Measurements from ENCODE around the gene TPPP3.

Gene TPPP3

DNA sequence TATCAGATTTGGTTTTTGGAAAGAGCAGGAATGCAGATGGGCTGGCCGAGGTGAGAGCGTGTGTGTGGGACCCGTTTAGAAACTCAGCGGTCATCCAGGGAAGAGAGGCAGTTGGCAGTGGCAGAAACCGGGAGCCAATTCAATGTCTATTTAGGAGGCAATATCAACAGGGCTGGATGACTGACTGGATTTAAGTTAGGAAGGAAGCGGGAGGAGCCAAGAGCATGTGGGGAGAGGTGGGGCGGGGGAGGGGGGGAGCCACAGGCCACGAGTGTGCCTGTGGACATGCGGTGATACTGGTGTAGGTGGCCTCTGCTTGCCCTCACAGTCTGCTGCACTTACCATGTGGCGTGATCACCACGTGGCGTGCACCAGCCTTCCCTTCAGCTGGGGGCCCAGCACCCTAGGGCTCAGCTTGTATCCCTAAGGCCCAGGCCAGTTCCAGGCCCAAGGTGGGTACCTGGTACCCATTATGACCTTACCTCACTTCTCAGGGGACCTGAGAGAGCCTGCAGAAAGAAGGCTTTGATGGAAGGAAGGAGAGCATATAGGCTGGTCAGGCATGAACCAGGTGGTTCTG is 10.8 kb upstream of the TPPP3 start:
- DNase-seq: no peak

- no peak for DNase-seq
Observed at GRCh38 chr16:67400901-67401300, 7.6 kb upstream of the TPPP3 start.

DNA sequence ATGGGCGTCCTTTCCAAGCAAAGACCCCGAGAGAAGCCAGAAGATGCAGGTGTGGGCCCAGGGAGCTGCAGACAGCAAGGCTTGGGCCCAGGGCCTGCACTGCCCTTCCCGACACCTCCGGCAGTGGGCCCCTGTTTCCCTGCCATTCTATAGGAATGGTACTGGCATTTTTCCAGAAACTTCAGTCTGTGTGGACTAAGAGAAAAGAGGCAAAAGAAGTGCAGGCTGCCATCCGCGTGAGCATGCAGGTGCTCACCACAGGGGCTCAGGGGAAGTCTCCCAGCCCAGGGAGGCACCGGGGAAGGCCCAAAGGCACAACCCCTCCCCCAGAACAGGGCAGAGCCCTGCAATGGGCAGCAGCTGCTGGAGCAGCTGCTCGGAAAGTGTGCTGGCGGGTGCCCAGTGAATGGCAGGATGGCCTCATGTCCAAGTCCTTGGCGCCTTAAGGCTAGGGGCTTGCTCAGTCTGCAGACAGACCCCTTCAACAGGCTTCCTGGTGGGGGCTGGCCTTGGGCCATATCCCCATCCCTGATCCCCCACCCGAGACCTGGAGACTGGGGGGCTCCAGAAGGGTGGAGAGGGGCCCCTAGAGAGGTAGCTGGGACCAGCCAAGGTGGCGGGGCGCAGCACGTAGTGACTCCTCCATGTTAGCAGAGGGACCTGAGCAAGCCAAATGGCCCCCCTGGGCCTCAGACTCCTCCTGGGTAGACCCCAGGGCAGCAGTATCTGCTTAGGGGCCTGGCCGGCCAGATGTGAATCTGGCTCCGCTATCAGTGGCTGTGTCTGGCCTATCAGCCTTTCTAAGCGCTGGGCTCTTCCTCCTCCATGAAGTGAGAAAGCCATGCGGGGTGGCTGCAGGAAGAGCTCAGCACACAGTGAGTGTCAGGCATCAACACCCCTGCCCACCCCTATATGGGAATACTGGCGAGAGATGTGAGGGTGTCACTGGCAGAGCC is 6.7 kb upstream of the TPPP3 start:
- peak; percentile 70 for DNase-seq

GRCh38 chr16:67399218-67399733 is 6.0 kb upstream of the TPPP3 start:
- peak; percentile 73 for DNase-seq

DNA sequence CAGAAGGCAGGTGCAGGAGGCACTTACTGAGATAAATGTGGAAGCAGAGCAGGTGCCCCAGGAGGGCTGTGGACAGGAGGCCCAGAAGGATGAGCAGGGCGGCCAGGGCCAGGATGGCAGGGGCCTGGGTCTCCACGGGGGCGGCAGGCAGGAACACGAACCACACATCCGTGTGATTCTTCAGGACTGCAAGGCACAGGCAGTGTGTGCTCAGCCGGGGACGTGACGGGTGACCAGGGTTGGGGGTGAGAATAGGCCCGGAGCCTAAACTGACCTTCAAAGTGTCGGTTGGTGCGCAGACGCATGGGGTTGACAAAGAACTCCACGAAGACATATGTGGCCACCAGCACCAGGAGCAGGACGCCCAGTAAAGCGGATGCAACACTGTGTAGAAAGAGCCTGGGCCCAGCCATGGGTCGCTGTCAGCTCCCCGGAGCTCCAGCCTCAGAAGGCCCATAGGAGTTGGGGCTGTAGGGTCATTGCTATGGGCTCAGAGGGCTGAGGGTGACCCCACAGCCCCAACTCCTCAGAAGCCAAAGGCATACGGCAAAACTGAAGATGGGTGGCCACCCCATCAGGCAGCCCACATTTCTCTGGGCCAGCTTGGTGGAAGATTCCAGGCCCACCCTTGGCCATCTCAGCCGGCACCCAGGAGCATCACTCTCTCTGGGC is 5.4 kb upstream of the TPPP3 start:
- no peak for DNase-seq

- DNase-seq: no peak
Observed at GRCh38 chr16:67397812-67398545, 4.7 kb upstream of the TPPP3 start.

GRCh38 chr16:67397036-67397801 is 3.9 kb upstream of the TPPP3 start:
- peak; percentile 57 for DNase-seq

- peak; percentile 92 for DNase-seq
Observed at GRCh38 chr16:67396159-67397035, 3.1 kb upstream of the TPPP3 start.

DNA sequence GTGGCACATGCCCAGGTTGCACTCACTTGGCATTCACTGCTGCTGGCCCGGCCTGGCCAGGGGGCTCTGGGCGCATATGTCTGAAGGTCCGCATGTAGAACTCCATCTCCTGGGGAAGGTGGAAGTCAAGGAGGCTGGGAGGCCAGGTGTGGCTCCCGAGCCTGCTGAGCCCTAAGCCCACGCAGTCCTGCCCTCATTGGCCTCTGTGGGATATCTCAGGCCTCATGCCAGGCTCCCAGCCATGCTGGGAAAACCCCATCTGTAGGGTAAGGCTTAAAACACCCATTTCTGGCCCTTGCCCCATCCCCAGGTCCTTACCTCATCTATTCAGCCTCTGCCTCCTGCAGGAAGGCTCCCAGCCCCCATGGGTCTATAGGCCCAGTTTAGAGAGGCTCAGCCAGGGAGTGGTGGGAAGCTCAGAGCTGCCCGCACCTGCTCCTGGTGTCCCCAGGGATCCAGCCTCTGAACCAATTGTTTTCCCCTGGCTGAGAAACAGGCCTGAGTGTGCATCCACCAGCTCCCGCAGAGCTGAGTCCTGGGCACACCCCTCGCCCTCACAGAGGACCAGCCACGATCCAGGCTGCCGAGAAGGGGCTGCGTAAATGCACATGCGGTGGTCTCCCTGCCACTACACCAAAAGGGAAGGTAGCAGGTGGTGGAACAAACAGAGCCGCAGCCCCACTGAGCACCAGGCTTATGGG is 2.3 kb upstream of the TPPP3 start:
- no peak for DNase-seq

GRCh38 chr16:67395105-67395457 is 1.8 kb upstream of the TPPP3 start:
- no peak for DNase-seq

- DNase-seq: no peak
Observed at GRCh38 chr16:67394155-67395104, 1.1 kb upstream of the TPPP3 start.

- no peak for DNase-seq
Observed at GRCh38 chr16:67393788-67394154, 473 bp upstream of the TPPP3 start.

DNA sequence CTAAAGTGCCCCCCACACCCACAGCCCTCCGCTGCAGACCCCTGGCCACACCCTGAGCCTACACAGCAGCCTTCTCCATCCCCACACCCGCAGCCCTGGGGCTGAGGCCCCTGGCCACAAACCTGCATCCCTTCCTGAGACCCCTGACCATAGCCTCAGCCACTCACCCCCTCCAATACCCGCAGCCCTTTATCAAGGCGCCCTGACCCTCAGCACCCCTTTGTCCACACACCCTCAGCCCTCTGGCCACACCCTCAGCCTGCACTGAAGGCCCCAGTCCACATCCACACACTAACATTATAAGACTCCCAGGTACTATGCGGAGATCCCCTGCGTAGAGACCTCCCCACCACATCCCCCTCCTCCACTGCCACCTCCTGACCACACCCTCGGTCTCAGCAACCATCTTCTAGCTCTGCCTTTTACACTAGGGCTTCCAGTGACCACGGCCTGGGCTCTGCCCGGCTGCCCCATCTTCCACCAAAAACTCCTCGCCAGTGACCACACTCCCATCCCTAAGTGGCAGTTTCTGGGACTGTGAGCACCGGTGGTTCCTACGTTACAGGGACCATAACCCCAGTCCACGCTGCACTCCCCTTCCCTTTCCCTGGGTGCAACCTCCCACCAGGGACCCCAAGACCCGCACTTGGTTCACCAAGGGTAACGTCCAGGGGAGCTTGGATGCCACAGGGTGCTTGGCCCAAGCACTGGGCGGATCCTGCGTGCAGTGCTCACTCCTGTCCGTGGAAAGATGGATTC is 818 bp downstream of the TPPP3 start:
- no peak for DNase-seq

DNA sequence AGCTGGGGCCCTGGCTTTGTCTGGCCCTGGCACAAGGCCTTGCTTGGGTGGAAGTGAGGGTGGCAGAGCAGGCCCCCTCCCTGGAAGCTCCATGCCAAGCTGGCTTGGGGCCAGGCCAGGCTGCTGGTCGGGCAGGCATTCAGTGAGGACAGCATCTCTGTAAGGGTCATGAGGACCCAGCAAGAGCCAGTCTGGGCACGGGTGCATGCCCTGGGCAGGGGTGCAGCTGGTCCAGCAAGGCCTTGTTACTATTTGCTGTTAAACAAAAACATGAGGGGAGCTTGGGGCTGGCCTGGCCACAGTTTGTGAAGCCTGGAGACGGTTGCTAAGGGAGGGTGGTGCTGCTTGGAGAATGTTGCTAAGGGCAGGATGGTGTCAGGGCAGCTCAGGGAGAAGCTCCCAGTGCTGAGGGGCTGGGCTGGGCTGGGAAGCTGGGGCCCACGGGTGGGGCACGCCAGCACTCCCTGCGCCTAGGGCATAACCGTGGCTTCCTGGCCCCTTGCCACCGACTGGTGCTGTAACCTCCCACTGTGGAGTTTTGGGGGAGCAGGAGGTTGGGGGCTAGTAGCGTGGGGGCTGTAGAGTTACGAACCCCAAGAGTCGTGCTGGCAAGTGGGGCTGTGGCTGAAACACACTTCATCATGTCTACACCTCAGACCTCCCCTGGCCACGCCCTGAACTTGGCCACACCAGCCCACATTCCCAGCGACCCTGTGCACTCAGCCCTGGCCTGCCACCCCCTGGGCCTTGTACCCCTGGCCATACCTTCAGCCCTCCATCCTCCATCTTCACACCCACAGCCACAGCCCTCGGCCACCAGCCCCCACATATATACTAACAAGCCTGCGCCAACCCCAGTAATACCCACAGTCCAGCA is 1.6 kb downstream of the TPPP3 start:
- peak; percentile 68 for DNase-seq

DNA sequence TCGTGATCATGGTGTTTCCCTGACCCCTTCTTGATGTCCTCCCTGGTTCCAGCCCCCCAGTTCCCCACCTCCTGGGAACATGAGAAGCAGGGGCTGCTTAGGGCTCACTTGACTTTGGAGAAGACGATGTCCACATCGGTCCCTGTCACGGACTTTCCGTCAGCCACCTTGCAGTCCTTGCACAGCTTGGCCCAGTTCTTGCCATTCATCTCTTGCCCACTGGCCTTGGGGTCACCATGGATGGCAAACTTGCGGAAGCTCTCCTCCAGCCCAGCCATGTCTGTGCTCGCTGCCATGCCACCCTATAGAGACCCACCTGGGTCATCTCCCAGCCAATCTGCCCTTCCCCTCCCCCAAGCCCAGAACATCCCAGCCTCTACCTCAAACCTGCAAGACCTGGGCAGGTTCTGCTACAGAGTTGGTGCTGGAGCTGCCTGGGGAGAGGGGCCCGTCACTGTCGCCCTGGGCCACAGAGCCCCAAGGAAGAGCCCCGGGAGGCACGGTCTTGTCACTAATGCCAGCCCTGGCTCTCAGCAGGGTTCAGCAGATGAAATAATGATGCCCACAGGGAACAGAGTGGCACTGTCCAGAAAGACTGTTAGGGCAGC is 2.4 kb downstream of the TPPP3 start:
- no peak for DNase-seq

- no peak for DNase-seq
Observed at GRCh38 chr16:67389911-67390815, 3.1 kb downstream of the TPPP3 start.

All from left hindlimb (tissue), 1 donor.